HG02981 (cell line): Measurements from ENCODE around the gene SLIT3.

ENCODE experiments used
- ATAC-seq: cut with Tn5 transposase; IDR thresholded peaks from one replicate; pipeline ENCODE4 v1.9.1; 2021; ENCODE audit warnings: mild to moderate bottlenecking, moderate library complexity; ENCODE audit not compliant: unreplicated experiment

The SLIT3 gene

GRCh38 chr5:169049712-169050111, 251.2 kb downstream of the SLIT3 start:
- no peak for ATAC-seq

- no peak for ATAC-seq
Measured at GRCh38 chr5:169048181-169049125, 252.5 kb downstream of the SLIT3 start.

- ATAC-seq, result no peak
Measured at GRCh38 chr5:169044962-169045361, 256.0 kb downstream of the SLIT3 start.

- ATAC-seq, result no peak
Measured at GRCh38 chr5:169041180-169041579, 259.8 kb downstream of the SLIT3 start.

GRCh38 chr5:169039592-169039991, 261.3 kb downstream of the SLIT3 start:
- no peak for ATAC-seq

GRCh38 chr5:169037466-169037865, 263.5 kb downstream of the SLIT3 start:
- ATAC-seq, result no peak

GRCh38 chr5:169036079-169036805, 264.7 kb downstream of the SLIT3 start:
- no peak for ATAC-seq

- no peak for ATAC-seq
Measured at GRCh38 chr5:169029661-169030274, 271.2 kb downstream of the SLIT3 start.

GRCh38 chr5:169029037-169029436, 271.9 kb downstream of the SLIT3 start:
- ATAC-seq, result no peak

- ATAC-seq, result no peak
Measured at GRCh38 chr5:169027501-169028061, 273.4 kb downstream of the SLIT3 start.

- no peak for ATAC-seq
Measured at GRCh38 chr5:169025491-169025890, 275.4 kb downstream of the SLIT3 start.

- ATAC-seq, result no peak
Measured at GRCh38 chr5:169024421-169024820, 276.5 kb downstream of the SLIT3 start.

GRCh38 chr5:169022718-169023117, 278.2 kb downstream of the SLIT3 start:
- no peak for ATAC-seq

- ATAC-seq, result no peak
Measured at GRCh38 chr5:169020102-169020501, 280.8 kb downstream of the SLIT3 start.

- no peak for ATAC-seq
Measured at GRCh38 chr5:169018925-169019324, 282.0 kb downstream of the SLIT3 start.

GRCh38 chr5:169015991-169016390, 284.9 kb downstream of the SLIT3 start:
- no peak for ATAC-seq

- ATAC-seq, result no peak
Measured at GRCh38 chr5:169013846-169014245, 287.1 kb downstream of the SLIT3 start.

- no peak for ATAC-seq
Measured at GRCh38 chr5:169013208-169013728, 287.7 kb downstream of the SLIT3 start.

- no peak for ATAC-seq
Measured at GRCh38 chr5:169012450-169012849, 288.5 kb downstream of the SLIT3 start.

- ATAC-seq, result no peak
Measured at GRCh38 chr5:169011451-169011850, 289.5 kb downstream of the SLIT3 start.

GRCh38 chr5:169011009-169011408, 289.9 kb downstream of the SLIT3 start:
- ATAC-seq, result no peak
